Astrocyte of the spinal cord (primary cell): ENCODE data around the gene LMCD1.

Experiments
- DNase-seq: peaks from one replicate; pipeline ENCODE4 v3.0.0; 2011; ENCODE audit warnings: low read depth, low spot score
- H3K4me3 ChIP-seq: 2 replicates; pipeline ENCODE4 v1.5.1; 2011; ENCODE audit warnings: low read depth, mild to moderate bottlenecking, low read length, moderate library complexity
- in situ Hi-C: cut with HindIII; loops from 2 replicates; pipeline ENCODE4 v1.10.0; 2017; ENCODE audit warnings: low sequenced_read_pairs
- TF ChIP-seq, protein P1 (sequence below): IDR thresholded peaks from 2 replicates; pipeline ENCODE4 v1.5.1; 2012; ENCODE audit warnings: low read depth, mild to moderate bottlenecking, low read length, inconsistent platforms

Gene LMCD1

DNA sequence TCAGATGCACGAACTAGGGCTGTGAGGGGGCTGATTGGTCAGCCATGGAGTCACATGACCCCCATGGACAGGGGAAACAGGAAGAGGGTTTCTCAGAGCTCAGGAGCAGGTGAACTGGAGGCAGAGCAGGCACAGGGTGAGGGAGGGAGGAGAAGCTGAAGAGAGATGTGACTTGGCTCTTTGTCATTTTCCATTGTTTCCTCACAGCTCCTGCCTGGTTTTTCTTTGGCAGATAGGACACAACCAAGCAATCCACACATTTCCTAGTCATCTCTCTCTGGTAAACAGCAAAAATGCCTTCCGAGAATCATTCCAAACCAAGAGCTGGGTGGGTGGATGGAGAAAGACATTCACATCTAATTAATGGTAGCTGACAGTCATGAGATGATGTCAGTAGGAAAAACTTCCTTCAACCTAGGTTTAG, 43.4 kb upstream of the LMCD1 start:
- H3K4me3 ChIP-seq: no peak overlapping the region
- TF ChIP-seq, protein P1, sequence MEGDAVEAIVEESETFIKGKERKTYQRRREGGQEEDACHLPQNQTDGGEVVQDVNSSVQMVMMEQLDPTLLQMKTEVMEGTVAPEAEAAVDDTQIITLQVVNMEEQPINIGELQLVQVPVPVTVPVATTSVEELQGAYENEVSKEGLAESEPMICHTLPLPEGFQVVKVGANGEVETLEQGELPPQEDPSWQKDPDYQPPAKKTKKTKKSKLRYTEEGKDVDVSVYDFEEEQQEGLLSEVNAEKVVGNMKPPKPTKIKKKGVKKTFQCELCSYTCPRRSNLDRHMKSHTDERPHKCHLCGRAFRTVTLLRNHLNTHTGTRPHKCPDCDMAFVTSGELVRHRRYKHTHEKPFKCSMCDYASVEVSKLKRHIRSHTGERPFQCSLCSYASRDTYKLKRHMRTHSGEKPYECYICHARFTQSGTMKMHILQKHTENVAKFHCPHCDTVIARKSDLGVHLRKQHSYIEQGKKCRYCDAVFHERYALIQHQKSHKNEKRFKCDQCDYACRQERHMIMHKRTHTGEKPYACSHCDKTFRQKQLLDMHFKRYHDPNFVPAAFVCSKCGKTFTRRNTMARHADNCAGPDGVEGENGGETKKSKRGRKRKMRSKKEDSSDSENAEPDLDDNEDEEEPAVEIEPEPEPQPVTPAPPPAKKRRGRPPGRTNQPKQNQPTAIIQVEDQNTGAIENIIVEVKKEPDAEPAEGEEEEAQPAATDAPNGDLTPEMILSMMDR: no peak
- DNase-seq: no peak
- in situ Hi-C loops: no loop called here

DNA sequence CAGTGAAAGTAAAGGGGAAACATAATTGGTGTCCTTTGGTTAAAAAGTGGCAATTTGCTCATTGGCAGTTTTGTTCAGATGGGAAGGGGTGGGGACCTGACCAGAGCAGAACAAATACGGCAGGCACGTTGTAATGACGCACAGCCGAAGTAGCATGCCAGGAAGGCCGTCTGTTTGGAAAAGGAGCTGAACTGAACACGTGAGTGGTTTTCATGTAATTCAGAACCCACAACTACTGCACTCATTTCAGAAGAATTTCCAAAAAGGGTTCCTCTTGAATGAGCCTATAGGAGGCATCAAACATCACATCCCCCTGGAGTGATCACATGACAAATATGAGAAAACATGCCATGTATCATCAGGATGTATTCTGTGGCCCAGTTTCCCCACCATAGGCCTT, 42.9 kb upstream of the LMCD1 start:
- in situ Hi-C loops: no loop called here
- DNase-seq: peak; percentile 90

DNA sequence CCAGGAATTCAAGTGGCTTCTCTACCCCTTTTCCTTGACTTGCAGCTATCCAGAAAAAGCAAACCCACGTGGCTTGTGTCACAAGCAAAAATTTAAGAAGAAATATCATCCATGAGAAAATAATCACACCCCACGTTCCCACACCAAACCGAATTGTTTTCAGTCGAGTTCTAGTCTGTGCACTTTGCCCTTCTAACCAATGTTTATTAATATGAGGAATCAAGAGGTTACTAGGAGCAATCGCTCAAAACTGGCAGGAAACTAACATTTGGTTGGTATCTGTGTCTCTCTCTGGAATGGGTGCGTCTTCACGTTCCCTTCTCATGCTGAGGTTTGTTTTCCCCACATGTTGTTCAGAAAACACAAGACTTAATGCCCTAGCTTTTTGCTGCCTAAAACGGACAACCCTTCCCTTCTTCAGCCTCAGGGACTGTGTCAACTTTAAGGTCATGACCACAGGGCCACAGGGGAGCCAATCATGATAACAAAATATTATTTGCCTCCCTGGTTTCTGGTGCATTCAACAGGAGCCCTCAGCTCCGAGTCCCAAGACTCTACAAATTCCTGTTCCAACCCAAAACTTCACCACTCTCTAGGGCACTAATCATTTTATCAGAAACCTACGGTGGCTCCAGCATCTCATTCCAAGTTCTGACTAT, 41.4 kb upstream of the LMCD1 start:
- in situ Hi-C loops: no loop called here
- DNase-seq: no peak
- TF ChIP-seq, protein P1: no peak
- H3K4me3 ChIP-seq: no peak overlapping the region

More for the DNA sequence above, 42.9 kb upstream of the LMCD1 start:
- no peak overlapping the region for H3K4me3 ChIP-seq
- TF ChIP-seq, protein P1: no peak

DNA sequence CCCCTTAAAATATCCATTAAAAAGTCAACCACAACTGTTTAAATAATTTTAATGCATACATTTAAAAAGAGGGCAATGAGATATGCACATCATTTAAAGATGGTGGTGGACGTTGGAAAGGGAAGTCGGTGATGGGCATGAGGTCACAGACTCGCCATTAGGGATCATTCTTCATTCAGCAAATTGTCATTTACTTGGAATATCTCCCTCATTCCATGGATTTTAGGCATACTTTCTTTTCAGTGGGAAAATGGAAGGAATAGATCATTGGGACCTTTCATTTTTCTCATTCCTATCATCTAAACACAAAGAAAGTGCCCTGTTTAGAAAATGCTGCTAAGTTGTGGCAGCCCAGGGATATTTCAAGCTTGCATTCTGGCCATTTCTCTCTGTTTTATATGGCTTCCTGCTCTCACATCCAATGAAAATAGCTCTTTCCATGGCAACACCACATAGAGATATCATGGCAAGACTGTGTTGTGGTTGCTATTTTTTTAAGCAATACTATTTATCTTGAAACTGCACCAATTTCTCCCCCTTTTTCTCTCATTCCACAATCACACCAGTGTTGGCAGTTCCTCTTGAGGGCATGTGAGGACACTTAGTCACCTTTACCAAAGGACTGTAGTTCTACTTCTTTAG, 40.7 kb upstream of the LMCD1 start:
- in situ Hi-C loops: no loop called here
- DNase-seq: peak; percentile 92
- no peak overlapping the region for H3K4me3 ChIP-seq
- TF ChIP-seq, protein P1: no peak

DNA sequence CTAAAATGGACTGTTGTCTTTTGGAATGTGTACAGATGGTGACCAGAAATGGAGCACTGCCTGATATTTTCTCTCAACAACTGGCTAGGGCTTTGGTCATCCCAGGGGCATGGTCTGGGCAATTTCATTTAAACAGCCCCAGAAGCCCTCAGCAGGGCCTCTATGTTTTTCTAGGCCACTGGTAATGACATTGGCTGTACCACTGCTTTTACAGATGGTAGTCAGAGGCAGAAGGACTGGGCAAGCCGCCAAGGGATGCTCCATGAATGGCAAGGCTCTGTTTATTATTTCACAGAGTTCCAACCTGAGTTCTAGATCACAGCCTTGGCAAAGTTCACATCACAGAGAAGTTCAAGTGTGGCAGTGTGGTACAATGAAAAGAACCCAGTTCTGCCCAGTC, 37.0 kb upstream of the LMCD1 start:
- H3K4me3 ChIP-seq: no peak overlapping the region
- TF ChIP-seq, protein P1: no peak
- in situ Hi-C loops: no loop called here
- DNase-seq: no peak

DNA sequence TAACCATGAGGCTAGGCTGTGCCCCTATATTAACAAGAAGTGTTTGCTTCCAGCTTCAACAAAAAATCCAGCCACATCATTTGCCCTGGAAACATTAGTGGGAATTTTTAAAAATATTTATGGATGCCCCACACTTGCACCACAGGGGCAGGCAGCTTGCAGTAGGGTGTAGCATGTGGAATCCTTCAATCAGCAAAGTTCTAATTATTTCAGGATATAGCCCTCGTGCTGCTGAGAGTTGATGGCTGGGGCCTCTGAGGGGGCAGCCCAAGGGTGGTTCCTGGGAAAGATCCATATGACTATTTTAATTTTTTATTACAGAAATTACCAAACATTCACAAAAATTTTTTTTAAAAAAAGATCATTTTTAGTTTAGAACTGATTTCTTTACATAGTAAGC, 35.1 kb upstream of the LMCD1 start:
- in situ Hi-C loops: no loop called here
- TF ChIP-seq, protein P1: no peak
- DNase-seq: no peak
- H3K4me3 ChIP-seq: no peak overlapping the region
